Activated CD4-positive, alpha-beta T cell treated with anti-CD3 and anti-CD28 coated beads, Interleukin-2, amount 50 U/mL, for 1 hour (primary cell): Measurements from ENCODE around the gene SARNP.

Experiments used
- DNase-seq: peaks from one replicate; pipeline ENCODE4 v3.0.0-alpha.2; 2020

SARNP gene

DNA sequence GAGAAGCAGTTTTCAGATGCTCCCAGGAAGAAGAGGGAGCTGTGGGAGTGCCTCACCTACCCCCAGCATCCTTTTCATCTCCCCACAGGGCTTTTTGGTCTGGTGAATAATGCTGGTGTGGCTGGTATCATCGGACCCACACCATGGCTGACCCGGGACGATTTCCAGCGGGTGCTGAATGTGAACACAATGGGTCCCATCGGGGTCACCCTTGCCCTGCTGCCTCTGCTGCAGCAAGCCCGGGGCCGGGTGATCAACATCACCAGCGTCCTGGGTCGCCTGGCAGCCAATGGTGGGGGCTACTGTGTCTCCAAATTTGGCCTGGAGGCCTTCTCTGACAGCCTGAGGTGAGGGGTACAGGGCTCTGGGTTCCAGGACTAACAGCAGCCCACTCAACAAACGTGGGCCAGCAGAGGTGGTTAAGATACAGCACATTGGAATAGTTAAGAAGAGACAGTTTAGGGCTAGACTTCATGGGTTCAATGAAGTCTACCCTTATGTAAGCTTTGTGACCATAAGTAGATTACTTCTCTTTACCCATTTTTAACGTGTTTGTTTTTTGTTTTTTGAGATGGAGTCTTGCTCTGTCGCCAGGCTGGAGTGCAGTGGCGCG is 95.8 kb downstream of the SARNP start:
- no peak for DNase-seq

- DNase-seq, result no peak
Measured at GRCh38 chr12:55720894-55721444, 96.6 kb downstream of the SARNP start.

- DNase-seq, result no peak
Measured at GRCh38 chr12:55720071-55720564, 97.4 kb downstream of the SARNP start, which contains the start of gene RDH5. RDH5 (plus strand) TSS chr12:55720393; CDS start chr12:55721185, 792 bp downstream.

DNA sequence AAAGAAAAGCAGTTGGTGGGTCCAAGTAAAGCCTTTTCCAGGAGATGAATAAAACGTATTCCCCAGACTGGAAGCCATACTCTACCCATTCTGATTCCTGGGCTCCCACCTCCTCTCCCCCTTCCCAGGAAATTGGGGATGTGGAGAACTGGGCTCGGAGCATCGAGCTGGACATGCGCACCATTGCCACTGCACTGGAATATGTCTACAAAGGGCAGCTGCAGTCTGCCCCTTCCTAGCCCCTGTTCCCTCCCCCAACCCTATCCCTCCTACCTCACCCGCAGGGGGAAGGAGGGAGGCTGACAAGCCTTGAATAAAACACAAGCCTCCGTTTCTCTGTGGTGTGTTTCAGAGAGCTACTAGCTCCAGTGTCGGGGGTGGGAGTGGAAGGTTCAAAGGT is 98.2 kb downstream of the SARNP start:
- DNase-seq, result no peak

DNA sequence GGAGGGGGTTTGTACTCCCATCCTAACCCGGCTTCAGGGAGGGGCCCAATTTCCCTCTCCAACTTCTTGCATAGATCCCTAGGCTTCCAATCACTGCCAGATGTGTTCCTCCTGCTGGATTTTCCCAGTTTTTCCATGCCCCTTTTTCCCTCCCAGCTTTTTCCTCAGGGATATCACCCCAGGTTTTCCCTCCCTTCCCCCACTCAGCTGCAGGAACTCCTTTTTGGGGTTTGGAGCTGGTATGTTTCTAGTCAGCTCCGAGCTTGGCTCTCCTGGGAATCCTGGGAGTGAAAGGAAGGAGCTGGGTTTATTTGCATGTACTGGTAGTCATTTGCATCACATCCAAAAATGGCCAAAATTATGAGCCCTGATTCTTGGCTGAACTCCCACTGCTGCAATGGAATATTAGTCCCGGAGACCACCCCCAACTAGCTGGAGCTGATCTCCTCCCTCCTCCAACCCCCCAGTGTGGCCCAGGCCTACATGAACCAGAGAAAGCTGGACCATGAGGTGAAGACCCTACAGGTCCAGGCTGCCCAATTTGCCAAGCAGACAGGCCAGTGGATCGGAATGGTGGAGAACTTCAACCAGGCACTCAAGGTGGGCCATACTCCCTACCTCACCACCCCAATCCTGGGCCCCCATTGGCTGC is 98.8 kb downstream of the SARNP start:
- DNase-seq, result no peak

DNA sequence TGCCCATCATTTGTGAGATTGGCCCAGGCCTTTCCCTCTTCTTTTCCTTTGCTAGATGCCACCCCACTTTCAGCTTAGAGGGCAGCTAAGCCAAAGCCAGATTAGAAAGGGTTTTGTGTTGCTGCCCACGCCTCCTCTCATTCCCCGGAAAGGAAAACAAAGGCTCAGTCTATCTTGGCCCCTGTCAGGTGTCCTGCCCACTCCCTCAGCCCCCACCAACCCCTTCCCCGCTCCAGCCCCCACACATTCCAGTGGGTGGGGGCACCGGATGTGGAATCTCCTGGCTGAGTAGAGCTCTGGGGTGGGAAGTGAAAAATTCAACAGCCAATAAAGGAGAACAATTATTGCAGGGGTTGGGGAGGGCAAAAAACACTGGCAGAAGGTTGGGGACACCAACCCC is 99.5 kb downstream of the SARNP start:
- DNase-seq, result no peak

GRCh38 chr12:55717011-55718007 is 100.2 kb downstream of the SARNP start:
- DNase-seq, result no peak

DNA sequence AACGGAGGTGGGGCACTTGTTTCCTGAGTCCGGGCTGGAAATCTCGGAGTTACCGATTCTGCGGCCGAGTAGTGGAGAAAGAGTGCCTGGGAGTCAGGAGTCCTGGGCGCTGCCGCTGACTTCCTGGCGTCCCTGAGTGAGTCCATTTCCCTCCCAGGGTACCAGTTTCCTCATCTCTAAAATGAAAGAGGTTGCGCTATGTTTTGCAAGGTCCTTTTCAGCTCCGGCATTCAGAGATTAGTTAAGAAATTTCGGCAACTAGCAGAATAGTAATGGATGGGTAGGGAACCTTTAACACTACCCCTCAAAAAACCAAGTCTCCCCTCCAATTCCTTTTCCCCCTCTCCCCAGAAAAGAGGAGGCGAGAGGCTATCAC is 101.0 kb downstream of the SARNP start:
- no peak for DNase-seq

- DNase-seq, result peak; percentile 90
Measured at GRCh38 chr12:55715833-55716581, 101.5 kb downstream of the SARNP start, which contains the start of gene BLOC1S1. BLOC1S1 (plus strand) TSS chr12:55716046; CDS start chr12:55716052, 6 bp downstream.

DNA sequence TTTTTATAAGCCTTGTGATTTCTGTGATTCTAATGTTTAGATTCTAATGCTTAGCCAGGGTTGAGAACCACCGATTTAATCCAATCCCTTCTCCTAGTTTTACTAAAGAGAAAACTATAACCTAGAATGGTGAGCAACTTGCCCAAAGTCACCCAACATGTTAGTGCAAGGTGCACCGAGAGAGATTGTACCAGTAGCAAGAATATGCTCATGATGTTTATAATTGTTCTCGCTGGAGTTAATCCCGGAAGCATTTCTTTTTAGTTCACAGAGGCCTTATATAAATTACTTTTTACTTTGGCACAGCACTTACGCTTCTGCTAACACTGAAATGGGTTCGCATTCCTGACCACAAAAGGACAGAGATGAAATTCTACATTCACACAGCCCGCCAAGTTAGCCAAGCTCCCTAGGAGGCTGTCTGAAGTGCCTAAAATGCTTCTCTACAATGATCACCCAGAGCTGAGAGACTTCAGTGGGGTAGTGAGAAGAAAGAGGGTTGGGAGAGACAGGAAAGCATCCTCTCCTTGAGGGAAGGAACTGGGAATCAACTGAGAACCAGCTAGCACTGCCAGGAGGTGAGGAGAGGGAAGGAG is 102.3 kb downstream of the SARNP start:
- no peak for DNase-seq

DNA sequence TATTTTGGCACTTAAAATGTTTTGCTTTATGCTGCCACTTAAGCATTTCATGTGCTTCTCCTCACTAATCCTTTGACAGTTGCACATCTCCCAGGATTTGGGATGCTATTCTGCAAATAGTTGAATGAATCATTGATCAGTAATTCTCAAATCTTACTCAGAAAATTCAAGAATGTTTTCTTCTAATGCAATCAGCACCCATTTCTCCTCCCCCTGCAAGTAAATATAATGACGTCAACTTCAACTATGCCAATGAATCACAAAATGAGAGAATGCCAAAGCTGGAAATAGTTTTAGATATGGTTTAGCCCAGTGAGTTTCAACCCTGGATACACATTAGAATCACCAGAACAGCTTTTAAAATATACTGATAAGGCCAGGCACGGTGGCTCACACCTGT is 103.8 kb downstream of the SARNP start:
- no peak for DNase-seq

DNA sequence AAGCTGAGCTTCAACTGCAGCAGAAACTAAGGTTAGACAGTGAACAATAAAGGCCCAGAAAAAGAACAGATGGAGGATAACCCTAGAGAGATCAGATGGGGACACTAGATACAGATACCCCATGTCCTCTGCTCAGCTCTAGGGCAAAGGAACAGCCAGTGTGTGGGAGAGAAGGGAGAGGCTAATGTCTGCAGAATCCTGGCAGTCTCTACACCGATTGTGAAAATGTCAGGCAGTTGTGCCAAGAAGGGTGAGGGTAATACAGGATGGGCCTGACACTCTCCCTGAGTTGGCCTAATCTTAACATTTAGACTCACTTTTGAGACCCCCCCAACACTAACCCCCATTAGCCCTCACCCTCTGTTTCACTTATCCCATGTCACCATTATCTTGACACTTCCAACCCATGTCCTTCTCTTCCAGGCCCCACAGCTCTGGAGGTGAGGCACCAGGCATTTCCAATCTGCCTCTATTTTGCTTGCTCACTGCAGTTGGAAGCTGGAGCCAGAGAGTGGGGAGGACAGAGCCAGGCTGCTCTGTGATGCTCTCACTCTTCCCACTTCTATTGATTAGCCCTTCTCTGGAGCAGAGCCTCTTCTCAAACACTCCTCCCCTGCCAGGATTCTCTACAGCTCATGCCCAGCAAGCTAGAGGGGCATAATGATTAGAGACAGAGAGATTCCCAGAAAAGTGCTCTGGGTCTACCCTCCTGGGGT is 104.7 kb downstream of the SARNP start:
- no peak for DNase-seq

DNA sequence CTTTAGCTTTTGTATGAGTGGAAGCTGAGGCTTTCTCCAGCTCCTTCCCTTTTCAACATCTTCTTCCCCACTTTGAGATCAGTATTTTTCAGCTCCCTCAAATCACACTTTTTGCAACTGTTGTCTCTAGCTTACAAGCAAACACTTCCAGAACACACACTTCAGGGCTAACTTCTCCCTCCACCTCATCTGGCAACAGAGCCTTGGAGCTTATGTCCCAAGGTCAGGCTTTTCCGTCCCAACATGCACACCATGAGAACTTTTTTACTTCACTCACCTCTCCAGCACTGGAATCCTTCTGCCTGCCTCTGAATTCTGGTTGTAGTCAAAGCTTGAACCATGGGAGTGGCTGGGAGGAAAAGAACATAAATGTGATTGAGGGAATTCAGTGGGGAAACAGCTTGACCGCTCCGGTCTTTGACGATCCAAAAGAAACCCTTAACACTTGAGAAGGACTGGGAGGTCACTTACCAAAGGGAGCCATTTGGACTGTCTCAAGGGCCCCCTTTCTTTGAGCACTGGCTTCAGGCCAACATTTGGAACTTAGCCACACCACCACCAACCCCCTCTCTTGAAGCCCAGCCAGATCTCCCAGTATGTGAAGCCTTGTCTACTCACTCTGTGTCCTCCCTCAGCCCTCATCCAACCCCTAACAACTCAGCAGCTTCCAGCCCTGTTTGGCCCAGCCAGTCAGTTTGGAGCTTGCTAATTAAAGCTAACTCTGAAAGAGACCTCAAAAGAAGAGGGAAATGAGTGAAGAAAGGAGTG is 105.6 kb downstream of the SARNP start:
- DNase-seq, result no peak

DNA sequence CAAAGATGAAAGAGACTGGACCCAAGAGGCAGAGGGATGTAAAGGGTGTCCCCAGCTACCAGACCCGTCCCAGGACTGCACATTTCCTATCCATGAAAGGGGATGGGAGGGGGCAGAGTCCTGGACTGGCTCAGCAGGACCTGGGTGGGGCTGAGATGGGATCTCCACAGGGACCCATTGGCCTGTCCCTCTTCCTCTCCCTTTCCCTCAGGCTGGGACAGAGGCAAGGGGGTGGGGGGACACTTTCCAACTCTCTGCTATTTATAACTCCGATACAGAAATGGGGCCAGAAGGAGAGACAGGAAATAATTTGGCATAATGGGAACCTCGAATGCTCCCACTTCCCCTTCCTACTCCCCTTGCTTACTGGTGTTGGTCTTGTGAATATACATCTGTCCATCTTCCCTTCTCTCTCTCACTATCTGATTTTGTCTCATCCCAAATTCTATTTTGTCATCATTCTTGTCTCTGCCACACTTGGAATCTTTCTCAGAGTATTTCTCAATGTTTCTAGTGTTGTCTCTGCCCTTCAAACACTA is 108.8 kb downstream of the SARNP start:
- DNase-seq, result no peak

- peak; percentile 54 for DNase-seq
Measured at GRCh38 chr12:55707841-55708694, 109.5 kb downstream of the SARNP start, which contains the start of gene ITGA7. ITGA7 (minus strand) TSS chr12:55707904; CDS start chr12:55707682, 222 bp downstream.
